ENCODE measurements around the gene STPG1. TPM values are rescaled to one million over a fixed set of nuclear protein-coding genes. Genes with fewer than 3 reads are reported as not detected.

Gene STPG1
- total and polyA plus RNA-seq, 2 of the 13 experiments (the other 11 are each of a cell fraction or from before 2014, with no cell fraction given): 3.4 to 4.3 TPM

DNA sequence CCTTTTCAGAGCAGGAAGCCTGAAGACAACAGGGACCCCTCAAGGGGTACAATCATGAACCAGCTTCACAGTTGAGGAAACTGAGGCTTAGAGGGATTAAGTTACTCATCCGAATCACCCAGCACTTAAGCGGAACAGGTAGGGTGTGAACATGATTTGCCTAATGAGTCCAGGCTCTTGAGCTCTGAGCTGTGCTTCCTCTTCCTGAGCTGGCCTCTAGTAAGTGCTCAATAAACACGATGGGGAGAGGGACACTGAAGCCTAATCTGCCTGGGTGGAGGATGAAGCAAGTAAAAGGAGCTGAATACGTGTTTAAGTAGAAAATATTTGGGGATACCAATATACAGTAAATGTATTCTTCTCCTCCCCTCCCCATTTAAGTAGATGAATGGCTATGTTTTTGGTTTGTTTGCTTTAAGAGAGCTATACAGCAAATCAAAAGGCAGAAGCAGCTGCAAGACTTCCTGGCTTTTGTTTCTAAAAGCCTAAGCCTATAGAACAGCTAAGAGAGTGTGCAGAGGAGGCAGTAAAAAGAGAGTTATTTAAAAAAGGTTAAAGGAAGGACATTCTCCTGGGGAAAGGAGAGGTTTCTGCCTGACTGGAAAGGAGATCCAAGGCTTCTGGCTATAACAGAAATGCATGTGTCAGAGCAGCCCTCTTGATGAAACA is 20.5 kb downstream of the STPG1 start:
- H3K4me1 ChIP-seq (ENCODE audit: insufficient read depth, low read length): peaks cover 23% of the 10 kb centered on the region
- FAIRE-seq (no peak), ATAC-seq (no peak), DNase-seq (ENCODE audit: low spot score) (no peak)
- intact Hi-C loops (cut with micrococcal nuclease; ENCODE audit: unreplicated experiment) (loop anchor here (1.0 kb wide), 1 partner anchor 243 kb away; no protein-coding TSS in a partner anchor), in situ Hi-C loops (cut with HindIII; ENCODE audit: extremely low pct_ligation_motif_present, low pct_unique_long_range_greater_than_20kb) (loop anchor here (5.0 to 10.0 kb wide), 2 partner anchors 191 to 318 kb away; no protein-coding TSS in a partner anchor)
- H3K9ac ChIP-seq (ENCODE audit: insufficient read depth, low read depth, low read length): no peak overlapping the region
- ChIA-PET CTCF (ENCODE audit: low intra/inter-chr PET ratio, low total read pairs) (interaction anchor here (1.8 to 5.2 kb wide), 3 partner anchors 193 to 242 kb away, joined by 5 to 151 read pairs (median 27); no protein-coding TSS in a partner anchor), POLR2A (interaction anchor here (0.7 kb wide), 1 partner anchor 194 kb away, joined by 3 read pairs; no protein-coding TSS in a partner anchor)
- no TSS peak for BruUV-seq (replicated peaks)
- no peaks in the 10 kb centered on the region; a peak in 1 of 5 replicates for H3K36me3 ChIP-seq (replicated peaks in 1 of 2; ENCODE audit: control insufficient read depth in 1 of 2, insufficient read depth in 2 of 2, low read length in 2 of 2)
- 81% methylated on average over 4 of the region's 4 CpGs for WGBS (ENCODE audit: low lambda C conversion rate)
- no peak overlapping the region for H3K4me2 ChIP-seq (ENCODE audit: low read depth, low read length)
- no peak overlapping the region for H2AFZ ChIP-seq (ENCODE audit: low read length)
- no peaks in the 10 kb centered on the region for H4K20me1 ChIP-seq (ENCODE audit: insufficient read depth, low read length)
- no peaks in the 10 kb centered on the region for H3K79me2 ChIP-seq (ENCODE audit: insufficient read depth, low read length)
- H3K9me3 ChIP-seq (ENCODE audit: low read length): no peaks in the 10 kb centered on the region
- H3K4me3 ChIP-seq (replicated peaks in 1 of 3; ENCODE audit: insufficient read depth in 1 of 3, low read depth in 2 of 3, low read length in 3 of 3): no peak overlapping the region
- no peak overlapping the region for H3K27ac ChIP-seq (ENCODE audit: extremely low read length, insufficient read depth, low read length)
- no peak for TF ChIP-seq ZNF383 (CRISPR knock-in tag; IDR thresholded peaks at IDR 0.05; ENCODE audit: borderline replicate concordance)
- TF ChIP-seq ZNF570 (CRISPR knock-in tag; IDR thresholded peaks at IDR 0.05; ENCODE audit: borderline replicate concordance): no peak
- TF ChIP-seq NFE2 (CRISPR knock-in tag; IDR thresholded peaks at IDR 0.05): no peak
- TF ChIP-seq TEAD2 (CRISPR knock-in tag; IDR thresholded peaks at IDR 0.05): no peak
- no peak for TF ChIP-seq KLF13 (CRISPR knock-in tag; IDR thresholded peaks at IDR 0.05)
- TF ChIP-seq GLI4 (CRISPR knock-in tag; IDR thresholded peaks at IDR 0.05; ENCODE audit: borderline replicate concordance): no peak
- no peak for TF ChIP-seq ATRX (CRISPR knock-in tag; IDR thresholded peaks at IDR 0.05; ENCODE audit: borderline replicate concordance)
- TF ChIP-seq MZF1 (CRISPR knock-in tag; IDR thresholded peaks at IDR 0.05; ENCODE audit: borderline replicate concordance): no peak
- no peak for TF ChIP-seq SNAPC2 (CRISPR knock-in tag; IDR thresholded peaks at IDR 0.05)
- TF ChIP-seq EHMT2 (IDR thresholded peaks at IDR 0.05; ENCODE audit: borderline replicate concordance, low read depth, low read length): no peak
- no peaks in the 10 kb centered on the region for H3K27me3 ChIP-seq (ENCODE audit: control insufficient read depth in 1 of 2, insufficient read depth in 2 of 2, low read length in 2 of 2)

Data from HepG2 (cell line).